GM13976 (cell line): ENCODE data around the gene PLA2G7.

Source experiments
- DNase-seq: peaks from one replicate; pipeline ENCODE4 v3.0.0; 2012; ENCODE audit warnings: low spot score
- in situ Hi-C: fragments of 300-500 bp; cut with MboI; formaldehyde crosslinking; loops from one replicate; pipeline ENCODE4 v1.12.0; 2022; ENCODE audit warnings: low sequenced_read_pairs, mixed read lengths, inconsistent platforms; ENCODE audit not compliant: unreplicated experiment
- TF ChIP-seq, protein P1 (sequence below): IDR thresholded peaks from 2 replicates; pipeline ENCODE4 v1.5.1; 2012; ENCODE audit warnings: borderline replicate concordance, mild to moderate bottlenecking; ENCODE audit not compliant: insufficient read depth; ENCODE audit errors: extremely low read depth, missing control alignments, control extremely low read depth

The PLA2G7 gene

DNA sequence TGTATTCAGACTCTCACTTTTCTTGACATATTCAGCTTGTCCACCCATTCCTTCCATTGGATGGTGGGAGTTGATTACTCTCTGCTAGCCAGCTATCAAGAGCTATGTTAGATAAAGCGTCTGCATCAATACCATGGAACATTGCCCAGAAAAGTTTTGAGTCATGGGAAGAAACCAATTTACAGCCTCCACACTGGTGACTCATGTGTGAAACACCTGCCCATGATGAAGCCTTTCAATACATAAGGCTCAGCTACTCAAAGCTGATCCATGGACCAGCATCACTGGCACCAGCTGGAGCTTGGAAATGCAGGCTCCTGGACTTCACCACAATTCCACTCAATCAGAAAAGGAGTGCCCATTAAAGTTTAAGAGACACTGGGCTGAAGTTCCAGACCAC is 16.1 kb downstream of the PLA2G7 start:
- in situ Hi-C loops: no loop called here
- DNase-seq: no peak
- TF ChIP-seq, protein P1, sequence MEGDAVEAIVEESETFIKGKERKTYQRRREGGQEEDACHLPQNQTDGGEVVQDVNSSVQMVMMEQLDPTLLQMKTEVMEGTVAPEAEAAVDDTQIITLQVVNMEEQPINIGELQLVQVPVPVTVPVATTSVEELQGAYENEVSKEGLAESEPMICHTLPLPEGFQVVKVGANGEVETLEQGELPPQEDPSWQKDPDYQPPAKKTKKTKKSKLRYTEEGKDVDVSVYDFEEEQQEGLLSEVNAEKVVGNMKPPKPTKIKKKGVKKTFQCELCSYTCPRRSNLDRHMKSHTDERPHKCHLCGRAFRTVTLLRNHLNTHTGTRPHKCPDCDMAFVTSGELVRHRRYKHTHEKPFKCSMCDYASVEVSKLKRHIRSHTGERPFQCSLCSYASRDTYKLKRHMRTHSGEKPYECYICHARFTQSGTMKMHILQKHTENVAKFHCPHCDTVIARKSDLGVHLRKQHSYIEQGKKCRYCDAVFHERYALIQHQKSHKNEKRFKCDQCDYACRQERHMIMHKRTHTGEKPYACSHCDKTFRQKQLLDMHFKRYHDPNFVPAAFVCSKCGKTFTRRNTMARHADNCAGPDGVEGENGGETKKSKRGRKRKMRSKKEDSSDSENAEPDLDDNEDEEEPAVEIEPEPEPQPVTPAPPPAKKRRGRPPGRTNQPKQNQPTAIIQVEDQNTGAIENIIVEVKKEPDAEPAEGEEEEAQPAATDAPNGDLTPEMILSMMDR: no peak

DNA sequence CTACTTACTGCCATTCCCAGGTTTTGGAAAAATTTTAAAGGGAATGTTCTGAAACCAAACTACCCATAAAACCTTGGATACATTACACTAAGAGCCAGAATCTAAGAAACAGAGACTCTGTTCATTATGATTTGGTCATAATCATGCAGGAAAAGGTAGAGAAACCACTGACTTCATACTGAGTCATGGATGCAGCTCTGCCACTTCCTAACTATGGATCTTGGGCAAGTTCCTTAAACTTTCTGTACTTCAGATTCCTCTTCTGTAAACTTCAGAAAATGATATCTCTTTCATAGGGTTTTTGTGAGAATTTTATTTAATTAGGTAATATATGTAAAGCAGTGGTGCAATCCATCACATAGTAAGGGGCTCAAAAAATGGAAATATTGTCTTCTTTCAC is 20.0 kb downstream of the PLA2G7 start:
- no peak for DNase-seq
- TF ChIP-seq, protein P1: no peak
- in situ Hi-C loops: no loop called here

DNA sequence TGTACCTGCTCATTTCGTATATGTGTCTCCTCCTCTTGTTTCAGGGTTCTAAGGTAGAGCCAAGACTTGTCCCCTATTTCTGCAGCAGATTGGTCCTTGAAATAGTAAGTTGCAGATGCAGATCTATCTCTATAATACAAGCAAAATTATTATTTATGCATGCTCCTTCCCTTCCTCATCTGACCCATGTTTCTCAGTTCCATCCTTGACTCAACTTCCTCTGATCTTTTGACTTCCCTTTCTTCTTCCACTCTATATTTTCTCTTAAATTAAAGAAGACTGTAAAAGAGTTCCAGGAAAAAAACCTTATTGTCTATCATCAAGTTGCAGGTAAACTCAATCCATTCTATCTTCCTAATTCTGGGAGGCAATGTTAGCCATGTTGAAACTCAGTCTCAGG is 23.7 kb downstream of the PLA2G7 start:
- DNase-seq: no peak

DNA sequence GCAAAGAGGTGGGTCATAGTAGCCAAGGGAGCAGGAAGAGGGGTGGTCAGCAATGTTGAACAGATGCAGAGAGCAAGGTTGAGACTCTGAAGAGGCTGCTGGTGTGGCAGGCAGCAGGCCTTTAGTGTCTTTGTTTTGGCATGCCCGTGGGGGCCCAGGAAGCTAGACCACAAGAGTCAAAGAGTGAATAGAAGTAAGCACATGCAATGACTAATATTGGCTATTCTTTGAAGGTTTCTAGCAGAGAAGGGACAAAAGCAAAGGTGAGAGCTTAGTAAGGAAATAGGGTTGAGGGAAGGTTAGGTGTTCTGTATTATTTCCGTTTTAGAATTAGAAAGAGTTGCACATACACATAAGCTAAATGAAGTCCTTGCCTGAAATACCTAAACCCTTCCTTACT is 28.7 kb downstream of the PLA2G7 start:
- in situ Hi-C loops: no loop called here
- TF ChIP-seq, protein P1: no peak
- no peak for DNase-seq

More for the DNA sequence above, 23.7 kb downstream of the PLA2G7 start:
- in situ Hi-C loops: no loop called here
- TF ChIP-seq, protein P1: no peak

DNA sequence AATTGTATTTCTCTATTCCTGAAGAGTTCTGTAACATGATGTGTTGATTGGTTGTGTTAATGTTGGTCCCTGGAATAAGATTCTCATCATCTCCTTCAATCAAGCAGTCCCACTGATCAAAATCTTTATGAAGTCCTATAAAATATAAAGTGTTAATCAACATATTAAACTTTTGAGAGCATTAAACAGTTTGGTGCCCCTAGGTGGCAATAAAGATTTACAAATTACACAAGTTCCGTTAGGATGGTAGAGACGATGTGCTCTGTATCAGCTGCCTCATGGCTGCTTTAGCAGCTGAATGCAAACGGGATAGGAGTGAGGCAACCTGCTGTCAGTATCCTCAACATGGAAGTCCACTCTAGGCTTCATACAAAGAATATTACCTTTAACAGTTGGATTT is 30.6 kb downstream of the PLA2G7 start:
- in situ Hi-C loops: no loop called here
- no peak for DNase-seq
- TF ChIP-seq, protein P1: no peak

DNA sequence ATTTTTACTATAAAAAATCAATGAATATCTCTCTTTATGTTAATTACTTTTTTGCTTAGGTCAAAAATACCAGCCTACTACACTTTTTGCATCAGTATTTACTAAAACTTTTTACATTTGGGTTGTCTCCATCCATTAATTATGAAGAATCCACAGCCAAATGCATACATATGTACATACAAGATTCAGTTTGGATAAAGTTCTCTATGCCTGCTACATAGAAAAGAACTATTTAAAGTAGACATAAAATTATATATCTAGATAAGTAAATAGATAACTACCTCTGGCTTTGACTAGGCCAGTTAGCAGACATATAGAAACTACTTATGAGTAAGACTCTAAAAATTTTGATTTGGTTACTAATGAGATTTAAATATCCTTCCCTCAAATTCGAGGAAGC is 35.2 kb downstream of the PLA2G7 start:
- in situ Hi-C loops: no loop called here
- DNase-seq: no peak
- TF ChIP-seq, protein P1: no peak
